Stomach (tissue), 19 donors: ENCODE measurements around the gene RSPRY1. TPM values are rescaled to one million over a fixed set of nuclear protein-coding genes. Genes with fewer than 3 reads are reported as not detected.

Experiments
- DNase-seq, 2 donors: peaks; one replicate each; pipeline versions ENCODE4 v3.0.0 to v3.0.0-alpha.2; 2013 to 2019
- H3K27ac ChIP-seq, 5 donors: fragments of 200-600 bp in 4 of 5; sonication (generic) in 4 of 5; one replicate each; pipeline ENCODE4 v1.5.1; 2013 to 2019; ENCODE audit warnings: mild to moderate bottlenecking in 1 of 5, moderate library complexity in 1 of 5
- H3K27me3 ChIP-seq, 3 donors: fragments of 200-600 bp; sonication (generic); one replicate each; pipeline ENCODE4 v1.5.1; 2017 to 2019; ENCODE audit warnings: mixed run types in 1 of 3
- H3K36me3 ChIP-seq, 4 donors: fragments of 200-600 bp; sonication (generic); 1 replicate in 3 of 4; 2 replicates in 1 of 4; pipeline ENCODE4 v1.5.1; 2016 to 2019
- H3K4me1 ChIP-seq, 4 donors: fragments of 200-600 bp; sonication (generic); one replicate each; pipeline ENCODE4 v1.5.1; 2016 to 2019
- H3K4me3 ChIP-seq, 4 donors: fragments of 200-600 bp; sonication (generic) in 3 of 4; one replicate each; pipeline ENCODE4 v1.5.1; 2016 to 2019; ENCODE audit warnings: mild to moderate bottlenecking in 1 of 4
- H3K9me3 ChIP-seq, 4 donors: fragments of 200-600 bp; sonication (generic); one replicate each; pipeline ENCODE4 v1.5.1; 2016 to 2019
- EP300 ChIP-seq: sonication (generic); formaldehyde crosslinking; IDR thresholded peaks from one replicate; pipeline ENCODE4 v1.6.1; 2017; ENCODE audit warnings: antibody characterized with exemption
- POLR2A ChIP-seq, 4 donors: fragments of 450-650 bp; IDR thresholded peaks; one replicate each; pipeline ENCODE4 v1.6.1; 2016; ENCODE audit warnings: antibody characterized with exemption in 4 of 4, control low read depth in 2 of 4, mild to moderate bottlenecking in 1 of 4, moderate library complexity in 1 of 4
- POLR2AphosphoS5 ChIP-seq, 3 donors: sonication (generic); formaldehyde crosslinking; IDR thresholded peaks; one replicate each; pipeline ENCODE4 v1.6.1; 2016; ENCODE audit warnings: antibody characterized with exemption in 3 of 3
- WGBS, 5 donors: extraction: QIAGEN DNeasy Blood & Tissue Kit in 3 of 5; methylation state at CpG; one replicate each; pipeline versions ENCODE4 v1.1.5 to v1.1.7; 2013 to 2018; 5-methylcytosine and 5-hydroxymethylcytosine counted together
- intact Hi-C: fragments of 100-400 bp; cut with DNase I; formaldehyde crosslinking; loops from one replicate; pipeline ENCODE4 v1.15.1; 2023; ENCODE audit warnings: low total_unique reads
- long read RNA-seq, 10 donors: transcript quantifications; one replicate each; lab custom pipeline, GENCODE V29; 2026
- polyA plus RNA-seq, 3 donors: library from polyadenylated mRNA; stranded (reverse); fragments of 200-250 nt; gene quantifications; one replicate each; pipeline ENCODE4 v1.2.3, GENCODE V29; 2013
- total RNA-seq, 5 donors: library from RNA; depleted of rRNA; stranded (reverse); fragments of >200 nt; gene quantifications; one replicate each; pipeline versions ENCODE4 v1.1.0 to v1.2.3, GENCODE V29; 2014 to 2016
- TF ChIP-seq, protein P1 (sequence below), 7 experiments: fragments of 450-650 bp in 4 of 7; fragments of 200-600 bp in 3 of 7; sonication (generic) in 3 of 7; IDR thresholded peaks; one replicate each; pipeline ENCODE4 v1.5.1; 2016 to 2019; ENCODE audit warnings: antibody characterized with exemption in 7 of 7, control low read depth in 2 of 7, mild to moderate bottlenecking in 1 of 7
- donor health status: healthy with polysubstance abuse.
- donor health status: Bipolar disorder and iron deficiency.
- donor health status: healthy.

Gene RSPRY1
- total RNA-seq (100 to 1,000 TPM in 1 of 5 donors, 10 to 100 TPM in 3, 1 to 10 TPM in 1; 5.5 to 110 (median 46.2) TPM), polyA plus RNA-seq (10 to 100 TPM in 1 of 3 donors, 1 to 10 TPM in 2; 8.6 to 13.7 (median 8.8) TPM)
- long read RNA-seq, donor 1, partial matches to known transcripts = 8 of 10 reads
- long read RNA-seq, donor 1, other reads (novel, unspliced or antisense) = 0 of 10 reads
- long read RNA-seq, donor 2, partial matches to known transcripts = 16 of 109 reads
- long read RNA-seq, donor 2, other reads (novel, unspliced or antisense) = 90 of 109 reads
- long read RNA-seq, donor 3, partial matches to known transcripts = 0 of 2 reads
- long read RNA-seq, donor 3, other reads (novel, unspliced or antisense) = 0 of 2 reads
- long read RNA-seq, donor 4 = 0 reads
- long read RNA-seq, donor 5, partial matches to known transcripts = 0 of 3 reads
- long read RNA-seq, donor 5, other reads (novel, unspliced or antisense) = 0 of 3 reads
- long read RNA-seq, donor 6, transcript RSPRY1-201 (15 exons, 3,547 nt) = major isoform, 5 of 25 reads
- long read RNA-seq, donor 6, partial matches to known transcripts = 11 of 25 reads
- long read RNA-seq, donor 6, other reads (novel, unspliced or antisense) = 7 of 25 reads
- long read RNA-seq, donor 7, partial matches to known transcripts = 26 of 32 reads
- long read RNA-seq, donor 7, other reads (novel, unspliced or antisense) = 0 of 32 reads
- long read RNA-seq, donor 8, partial matches to known transcripts = 0 of 3 reads
- long read RNA-seq, donor 8, other reads (novel, unspliced or antisense) = 0 of 3 reads
- long read RNA-seq, donor 9, partial matches to known transcripts = 14 of 18 reads
- long read RNA-seq, donor 9, other reads (novel, unspliced or antisense) = 0 of 18 reads
- long read RNA-seq, donor 10, partial matches to known transcripts = 0 of 2 reads
- long read RNA-seq, donor 10, other reads (novel, unspliced or antisense) = 0 of 2 reads

GRCh38 chr16:57185945-57186871, at the start of gene RSPRY1, which contains the start of gene PSME3IP1:
Gene RSPRY1 (plus strand): TSS chr16:57186329. CDS start chr16:57204659, 18,330 bp downstream.
Gene PSME3IP1 (minus strand): TSS chr16:57186039. CDS start chr16:57173854, 12,185 bp downstream.
- peak within 1 kb of the TSS; percentile 89 to 98 (median 94) for H3K27ac ChIP-seq
- H3K4me1 ChIP-seq = peaks cover 19 to 76% (median 45%) of the 10 kb centered on the region in 4 donors
- no peaks in the 10 kb centered on the region for H3K9me3 ChIP-seq
- no peaks in the 10 kb centered on the region for H3K36me3 ChIP-seq
- intact Hi-C loops = no loop called here
- peak within 1 kb of the TSS; percentile 73 to 99 (median 79) for H3K4me3 ChIP-seq
- 0 to 1% (median 1%) methylated on average over 50 to 64 of the region's 64 CpGs for WGBS, 5 donors
- no peaks in the 10 kb centered on the region for H3K27me3 ChIP-seq
- TF ChIP-seq POLR2AphosphoS5 (IDR thresholded peaks at IDR 0.05) = peak; percentile 42 to 89 (median 84)
- no peak for TF ChIP-seq EP300
- peak in 1 of 4 donors; percentile 69 for TF ChIP-seq POLR2A (IDR thresholded peaks at IDR 0.05)
- TF ChIP-seq, protein P1, sequence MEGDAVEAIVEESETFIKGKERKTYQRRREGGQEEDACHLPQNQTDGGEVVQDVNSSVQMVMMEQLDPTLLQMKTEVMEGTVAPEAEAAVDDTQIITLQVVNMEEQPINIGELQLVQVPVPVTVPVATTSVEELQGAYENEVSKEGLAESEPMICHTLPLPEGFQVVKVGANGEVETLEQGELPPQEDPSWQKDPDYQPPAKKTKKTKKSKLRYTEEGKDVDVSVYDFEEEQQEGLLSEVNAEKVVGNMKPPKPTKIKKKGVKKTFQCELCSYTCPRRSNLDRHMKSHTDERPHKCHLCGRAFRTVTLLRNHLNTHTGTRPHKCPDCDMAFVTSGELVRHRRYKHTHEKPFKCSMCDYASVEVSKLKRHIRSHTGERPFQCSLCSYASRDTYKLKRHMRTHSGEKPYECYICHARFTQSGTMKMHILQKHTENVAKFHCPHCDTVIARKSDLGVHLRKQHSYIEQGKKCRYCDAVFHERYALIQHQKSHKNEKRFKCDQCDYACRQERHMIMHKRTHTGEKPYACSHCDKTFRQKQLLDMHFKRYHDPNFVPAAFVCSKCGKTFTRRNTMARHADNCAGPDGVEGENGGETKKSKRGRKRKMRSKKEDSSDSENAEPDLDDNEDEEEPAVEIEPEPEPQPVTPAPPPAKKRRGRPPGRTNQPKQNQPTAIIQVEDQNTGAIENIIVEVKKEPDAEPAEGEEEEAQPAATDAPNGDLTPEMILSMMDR (IDR thresholded peaks at IDR 0.05) = no peak
- peak; percentile 98 to 100 for DNase-seq

GRCh38 chr16:57137043-57137442, 49.1 kb upstream of the RSPRY1 start:
- intact Hi-C loops = no loop called here
- H3K4me1 ChIP-seq = peaks cover 0 to 26% (median 8%) of the 10 kb centered on the region in 4 donors
- H3K4me3 ChIP-seq = no peak overlapping the region
- TF ChIP-seq, protein P1 (IDR thresholded peaks at IDR 0.05) = no peak
- TF ChIP-seq POLR2A (IDR thresholded peaks at IDR 0.05) (no peak), EP300 (no peak), POLR2AphosphoS5 (IDR thresholded peaks at IDR 0.05) (no peak)
- no peak for DNase-seq
- H3K27me3 ChIP-seq = no peaks in the 10 kb centered on the region
- peaks cover 0 to 23% (median 0%) of the 10 kb centered on the region in 4 donors for H3K36me3 ChIP-seq
- no peak overlapping the region for H3K27ac ChIP-seq
- H3K9me3 ChIP-seq = no peaks in the 10 kb centered on the region
- 76 to 89% (median 85%) methylated on average over 14 of the region's 14 CpGs for WGBS, 5 donors

DNA sequence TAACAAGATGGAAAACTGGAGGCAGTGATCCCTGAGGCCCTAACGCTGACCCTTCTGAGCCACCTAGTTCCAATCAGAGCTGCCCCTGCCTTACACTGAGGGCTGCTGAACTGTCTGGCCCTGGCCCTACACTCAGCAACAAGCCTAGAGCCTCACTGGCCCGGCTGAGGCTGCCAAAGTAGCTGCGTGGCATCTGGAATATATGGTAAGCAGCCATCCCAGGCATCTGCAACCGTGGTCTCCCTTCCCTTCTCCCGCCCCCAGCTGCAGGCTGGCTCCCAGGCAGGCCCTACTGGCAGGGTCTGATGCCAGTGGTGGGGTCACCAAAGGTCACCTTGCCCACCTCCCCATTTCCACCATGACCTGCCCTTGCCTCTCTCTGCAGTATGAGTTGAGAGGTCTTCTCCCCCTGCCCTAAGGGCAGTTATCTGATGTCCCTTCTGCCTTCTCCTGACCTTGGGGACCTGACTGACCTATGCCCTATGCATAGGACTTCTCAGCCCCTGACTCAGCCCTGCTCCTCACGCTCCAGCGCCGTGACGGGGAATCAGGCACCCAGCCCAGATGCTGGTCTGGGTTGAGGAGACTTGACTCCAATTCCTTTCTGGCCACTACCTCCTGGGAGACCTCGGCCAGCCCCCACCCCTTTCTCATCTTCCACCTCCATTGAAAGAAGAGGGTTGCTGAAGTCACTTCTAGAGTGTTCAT, 48.4 kb upstream of the RSPRY1 start:
- Histone ChIP-seq H3K4me1 (peaks cover 0 to 32% (median 8%) of the 10 kb centered on the region in 4 donors), H3K27ac (no peak overlapping the region), H3K4me3 (no peak overlapping the region), H3K27me3 (no peaks in the 10 kb centered on the region), H3K36me3 (peaks cover 0 to 23% (median 0%) of the 10 kb centered on the region in 4 donors), H3K9me3 (no peaks in the 10 kb centered on the region)
- WGBS, 5 donors = 75 to 90% (median 81%) methylated on average over 10 of the region's 10 CpGs
- DNase-seq = no peak
- TF ChIP-seq, protein P1 (IDR thresholded peaks at IDR 0.05) = no peak
- TF ChIP-seq POLR2AphosphoS5 (IDR thresholded peaks at IDR 0.05) = no peak
- no peak for TF ChIP-seq EP300
- no peak for TF ChIP-seq POLR2A (IDR thresholded peaks at IDR 0.05)
- intact Hi-C loops = no loop called here
